GM21526 (cell line): Measurements from ENCODE around the gene ATOSA.
A peak's percentile ranks its signal among the peaks of the same experiment; 100 is the strongest.

Experiments
- ATAC-seq: cut with Tn5 transposase; IDR thresholded peaks from one replicate; pipeline ENCODE4 v1.9.1; 2021; ENCODE audit warnings: moderate library complexity; ENCODE audit not compliant: unreplicated experiment, low FRiP score

The ATOSA gene, protein sequence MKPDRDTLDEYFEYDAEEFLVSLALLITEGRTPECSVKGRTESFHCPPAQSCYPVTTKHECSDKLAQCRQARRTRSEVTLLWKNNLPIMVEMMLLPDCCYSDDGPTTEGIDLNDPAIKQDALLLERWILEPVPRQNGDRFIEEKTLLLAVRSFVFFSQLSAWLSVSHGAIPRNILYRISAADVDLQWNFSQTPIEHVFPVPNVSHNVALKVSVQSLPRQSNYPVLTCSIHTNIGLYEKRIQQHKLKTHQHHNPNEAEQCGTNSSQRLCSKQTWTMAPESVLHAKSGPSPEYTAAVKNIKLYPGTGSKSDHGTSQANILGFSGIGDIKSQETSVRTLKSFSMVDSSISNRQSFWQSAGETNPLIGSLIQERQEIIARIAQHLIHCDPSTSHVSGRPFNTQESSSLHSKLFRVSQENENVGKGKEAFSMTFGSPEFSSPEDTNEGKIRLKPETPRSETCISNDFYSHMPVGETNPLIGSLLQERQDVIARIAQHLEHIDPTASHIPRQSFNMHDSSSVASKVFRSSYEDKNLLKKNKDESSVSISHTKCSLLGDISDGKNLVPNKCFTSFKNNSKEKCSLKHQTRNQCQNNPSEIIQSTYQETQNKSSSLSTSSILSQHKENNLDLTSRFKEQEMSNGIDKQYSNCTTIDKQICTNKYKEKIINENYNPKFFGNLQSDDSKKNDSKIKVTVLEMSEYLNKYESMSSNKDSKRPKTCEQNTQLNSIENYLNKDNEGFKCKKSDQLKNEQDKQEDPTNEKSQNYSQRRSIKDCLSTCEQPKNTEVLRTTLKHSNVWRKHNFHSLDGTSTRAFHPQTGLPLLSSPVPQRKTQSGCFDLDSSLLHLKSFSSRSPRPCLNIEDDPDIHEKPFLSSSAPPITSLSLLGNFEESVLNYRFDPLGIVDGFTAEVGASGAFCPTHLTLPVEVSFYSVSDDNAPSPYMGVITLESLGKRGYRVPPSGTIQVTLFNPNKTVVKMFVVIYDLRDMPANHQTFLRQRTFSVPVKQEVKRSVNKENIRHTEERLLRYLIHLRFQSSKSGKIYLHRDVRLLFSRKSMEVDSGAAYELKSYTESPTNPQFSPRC

DNA sequence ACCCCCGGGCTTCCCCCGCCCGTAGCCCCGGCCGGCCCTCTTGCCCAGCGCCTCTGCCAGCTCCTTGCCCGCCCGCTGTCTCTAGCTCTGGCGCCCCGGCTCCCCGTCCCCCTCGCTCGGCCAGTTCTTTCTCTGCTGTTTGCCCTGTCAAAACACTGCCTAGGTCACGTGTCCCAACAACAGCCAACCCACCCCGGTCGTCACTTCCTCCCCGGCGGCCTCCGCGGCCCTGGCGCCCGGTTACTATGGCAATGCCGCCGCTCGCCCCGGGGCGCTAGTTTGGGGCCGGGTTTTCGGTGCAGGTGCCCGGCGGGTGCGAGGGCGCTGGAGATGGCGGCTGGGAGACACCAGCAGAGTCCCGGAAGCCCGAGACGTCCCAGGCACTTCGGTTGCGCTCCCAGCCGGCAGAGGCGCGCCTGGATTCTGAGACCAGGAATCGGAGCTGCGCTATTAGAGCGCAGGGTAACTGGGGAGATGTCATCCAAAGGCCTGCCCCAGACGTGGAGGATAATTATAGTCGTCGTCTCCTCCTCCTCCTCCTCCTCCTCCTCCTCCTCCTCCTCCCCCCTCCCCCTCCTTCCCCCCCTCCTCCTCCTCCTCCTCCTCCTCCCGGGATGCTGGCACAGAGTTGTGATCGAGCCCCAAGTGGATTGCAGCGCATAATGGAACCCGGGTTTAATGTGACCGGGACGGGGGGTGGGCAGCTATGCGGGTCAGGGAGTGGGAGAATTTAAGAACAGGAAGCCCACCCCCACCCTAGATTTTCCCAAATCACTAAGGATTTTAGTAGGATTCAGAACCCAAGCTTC lies at the start of gene ATOSA:
Gene ATOSA, minus strand, starts transcription at position 157 of the 809 bp plus-strand sequence. CDS start 1,367 bp downstream, outside the sequence.
- ATAC-seq: peak; percentile 62

DNA sequence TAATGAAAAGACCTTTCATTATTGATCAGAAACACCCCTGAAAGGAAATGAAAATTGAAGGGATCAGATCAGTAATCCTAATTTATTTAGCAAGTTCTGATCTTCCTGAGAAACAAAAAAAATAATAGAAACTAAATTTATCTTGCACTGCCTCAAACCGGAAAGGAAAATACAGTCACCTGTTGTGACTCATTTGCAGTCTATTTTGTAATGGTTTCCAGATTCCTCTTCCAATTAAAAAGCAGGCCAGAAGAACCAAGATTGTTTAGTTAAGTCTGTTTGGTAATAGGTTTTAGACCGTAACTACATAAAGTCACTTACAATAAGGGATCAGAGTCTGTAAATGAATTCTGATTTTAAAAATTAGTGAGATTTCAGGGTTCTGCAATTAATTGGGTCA lies 49.7 kb upstream of the ATOSA start:
- no peak for ATAC-seq

DNA sequence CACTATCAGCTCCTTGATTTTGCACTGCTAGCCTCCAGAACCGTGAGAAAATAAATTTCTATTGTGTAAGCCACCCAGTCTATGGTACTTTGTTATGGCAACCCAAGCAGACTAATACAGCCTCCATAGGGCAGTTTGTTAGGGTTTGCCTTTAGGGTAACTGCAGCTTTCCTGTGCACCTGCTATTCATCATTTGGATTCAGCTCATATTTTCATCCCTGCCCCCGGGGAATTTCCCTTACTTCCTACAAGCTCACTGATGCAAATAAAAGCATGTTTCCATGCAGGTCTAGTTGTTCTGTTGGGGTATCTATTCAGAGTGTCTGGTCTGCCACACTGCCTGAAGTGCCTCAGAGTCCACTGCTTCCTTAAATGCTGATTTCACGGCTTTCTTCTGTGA lies 48.6 kb upstream of the ATOSA start:
- ATAC-seq: no peak

DNA sequence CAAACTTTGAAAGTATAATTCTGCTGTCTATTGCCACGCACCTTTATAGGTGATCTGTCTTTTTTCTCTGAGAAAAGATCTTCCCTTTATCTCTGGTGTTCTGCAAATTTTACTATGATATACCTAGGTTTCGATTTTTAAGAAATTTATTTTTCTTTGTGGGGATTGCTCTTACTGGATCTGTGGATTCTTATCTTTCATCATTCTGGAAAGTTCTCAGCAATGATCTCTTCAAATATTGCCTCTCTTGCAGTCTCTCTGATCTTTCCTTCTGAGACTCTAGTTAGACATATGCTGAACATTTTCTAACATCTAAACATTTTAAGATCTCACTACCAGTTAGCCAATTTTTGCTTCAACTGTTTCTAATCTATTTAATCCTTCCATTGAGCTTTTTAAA lies 47.0 kb upstream of the ATOSA start:
- no peak for ATAC-seq

DNA sequence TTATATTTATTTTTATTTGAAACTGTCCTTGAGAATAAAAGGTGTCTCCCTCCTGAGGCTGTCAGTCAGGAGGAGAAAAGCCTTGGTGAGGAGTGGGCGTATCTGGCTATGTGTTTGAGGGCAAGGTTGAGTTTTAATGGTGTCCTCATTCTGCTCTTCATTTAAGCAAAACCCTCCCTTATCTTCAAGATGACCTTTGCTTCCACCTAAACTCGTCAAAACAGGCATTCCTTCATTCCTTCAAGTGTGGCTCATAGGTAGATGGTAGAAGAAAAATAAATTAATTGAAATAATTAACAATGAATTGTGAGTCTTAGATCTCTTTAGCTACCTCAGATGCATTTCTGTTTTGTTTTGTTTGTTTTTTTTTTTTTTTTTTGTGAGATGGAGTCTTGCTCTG lies 39.4 kb upstream of the ATOSA start:
- ATAC-seq: no peak

DNA sequence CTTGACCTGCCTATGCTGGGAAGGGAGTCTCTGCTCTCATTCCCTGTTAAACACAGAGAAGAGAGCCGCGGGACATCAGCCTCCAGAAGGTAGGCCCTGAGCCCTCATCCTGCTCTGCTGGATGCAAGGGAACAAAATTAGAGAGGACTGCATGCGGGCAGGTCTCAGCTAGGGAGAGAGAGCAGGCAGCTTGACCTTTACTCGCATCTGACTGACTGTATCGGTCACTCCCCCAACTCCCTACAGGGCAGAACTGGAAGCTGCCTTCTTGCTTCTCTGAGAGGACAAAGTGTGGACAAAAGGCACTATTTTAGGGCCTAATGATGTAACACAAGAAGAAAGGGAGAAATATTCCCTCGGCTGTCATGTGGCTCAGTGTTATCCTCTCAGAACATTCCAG lies 38.7 kb upstream of the ATOSA start:
- no peak for ATAC-seq

DNA sequence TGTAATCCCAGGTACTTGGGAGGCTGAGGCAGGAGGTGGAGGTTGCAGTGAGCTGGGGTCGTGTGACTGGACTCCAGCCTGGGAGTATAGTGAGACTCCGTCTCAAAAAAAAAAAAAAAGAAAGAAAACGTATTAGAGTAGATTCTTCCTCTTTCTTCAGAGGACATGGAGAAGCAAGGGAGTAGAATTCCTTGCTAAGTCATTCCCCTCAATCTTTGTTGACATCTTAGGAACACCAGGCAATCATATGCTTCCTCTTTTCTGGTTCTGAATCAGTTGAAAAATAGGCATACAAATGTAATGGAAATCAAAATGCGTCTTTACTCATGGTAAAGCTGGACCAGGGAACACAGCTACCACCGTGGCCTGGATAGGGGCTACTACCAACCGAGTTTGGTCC lies 38.3 kb upstream of the ATOSA start:
- no peak for ATAC-seq

DNA sequence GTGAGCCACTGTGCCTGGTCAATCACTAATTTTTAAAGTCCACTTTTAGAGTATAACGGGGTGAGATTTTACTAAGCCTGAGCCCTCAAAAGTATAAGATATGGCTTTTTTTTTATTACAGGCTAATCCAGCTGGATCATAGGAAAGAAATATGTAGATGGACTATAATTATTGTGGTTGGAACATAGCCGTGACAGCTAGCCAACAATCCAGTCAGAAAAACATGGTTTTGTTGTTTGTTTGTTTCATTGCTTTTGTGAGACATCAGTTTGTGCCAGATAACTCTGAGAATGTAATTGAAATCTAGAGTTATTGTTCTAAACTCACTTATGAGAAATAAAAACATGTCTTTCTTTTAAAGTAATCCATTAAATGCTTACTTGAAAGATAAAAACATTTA lies 37.3 kb upstream of the ATOSA start:
- ATAC-seq: no peak

DNA sequence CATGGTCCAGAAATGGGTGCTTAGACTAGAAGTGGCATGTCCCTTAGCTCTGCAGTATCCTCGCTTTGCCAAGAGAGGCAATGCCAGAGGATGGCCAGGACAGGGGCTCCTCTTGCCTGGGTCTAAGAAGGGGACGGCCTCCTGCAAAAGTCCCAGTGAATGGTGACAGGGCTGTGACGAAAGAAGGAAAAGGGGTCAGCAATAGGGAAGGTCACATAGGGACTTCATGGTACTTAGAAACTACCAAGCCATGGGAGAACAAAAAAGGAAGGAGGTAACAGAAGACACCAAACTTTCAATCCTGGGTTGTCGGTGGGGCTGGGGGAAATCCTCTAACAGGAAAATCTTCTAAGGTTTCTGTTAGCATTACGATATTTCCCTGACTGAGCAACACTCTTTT lies 36.2 kb upstream of the ATOSA start:
- no peak for ATAC-seq

DNA sequence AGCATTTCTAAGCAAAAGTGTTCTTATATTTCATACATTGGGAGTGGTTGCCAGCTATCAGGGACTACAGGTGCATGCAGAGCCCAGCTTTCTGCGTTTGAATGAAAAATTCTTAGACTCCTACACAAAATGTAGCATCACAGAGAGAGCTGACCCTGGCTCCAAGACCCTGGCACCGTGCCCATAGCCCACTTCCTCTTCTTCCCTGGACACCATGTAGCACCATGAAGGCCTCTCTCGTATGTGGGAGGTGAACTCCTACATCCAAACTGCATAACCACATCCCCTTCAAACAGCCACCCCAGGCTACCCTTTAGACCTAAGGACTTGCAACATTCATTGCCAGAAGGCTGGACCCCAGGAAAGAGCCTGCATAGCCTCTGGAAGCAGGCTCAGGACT lies 35.8 kb upstream of the ATOSA start:
- no peak for ATAC-seq

DNA sequence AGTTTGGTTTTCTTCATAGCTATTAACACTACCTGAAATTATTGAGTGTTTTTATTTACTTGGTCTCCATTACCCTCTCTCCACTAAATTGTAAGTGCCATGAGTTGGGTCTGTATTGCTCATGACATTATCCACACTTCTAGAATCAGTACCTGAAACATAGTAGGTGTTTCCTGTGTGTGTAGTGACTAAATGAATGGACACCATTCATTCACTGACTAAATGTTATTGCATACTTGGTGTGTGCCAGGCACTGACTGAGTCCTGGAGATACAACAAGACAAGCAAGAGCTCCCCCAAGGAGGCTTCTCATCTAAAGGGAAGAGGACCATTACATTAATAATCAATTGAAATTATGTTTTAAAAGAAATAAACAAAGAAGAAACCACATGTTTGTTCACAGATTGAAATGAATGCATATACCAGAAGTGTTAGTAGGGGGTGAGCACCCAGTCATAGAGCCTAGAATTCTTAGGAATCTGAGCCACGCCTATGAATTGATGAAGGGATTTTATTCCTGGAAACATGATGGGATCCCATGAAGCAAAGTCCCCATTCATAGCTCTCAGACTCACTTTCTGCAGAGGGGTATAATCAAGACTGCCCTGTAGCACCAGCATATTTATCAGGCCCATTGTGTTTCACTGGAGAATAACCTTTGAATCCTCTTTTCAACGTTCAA lies 31.7 kb upstream of the ATOSA start:
- no peak for ATAC-seq

DNA sequence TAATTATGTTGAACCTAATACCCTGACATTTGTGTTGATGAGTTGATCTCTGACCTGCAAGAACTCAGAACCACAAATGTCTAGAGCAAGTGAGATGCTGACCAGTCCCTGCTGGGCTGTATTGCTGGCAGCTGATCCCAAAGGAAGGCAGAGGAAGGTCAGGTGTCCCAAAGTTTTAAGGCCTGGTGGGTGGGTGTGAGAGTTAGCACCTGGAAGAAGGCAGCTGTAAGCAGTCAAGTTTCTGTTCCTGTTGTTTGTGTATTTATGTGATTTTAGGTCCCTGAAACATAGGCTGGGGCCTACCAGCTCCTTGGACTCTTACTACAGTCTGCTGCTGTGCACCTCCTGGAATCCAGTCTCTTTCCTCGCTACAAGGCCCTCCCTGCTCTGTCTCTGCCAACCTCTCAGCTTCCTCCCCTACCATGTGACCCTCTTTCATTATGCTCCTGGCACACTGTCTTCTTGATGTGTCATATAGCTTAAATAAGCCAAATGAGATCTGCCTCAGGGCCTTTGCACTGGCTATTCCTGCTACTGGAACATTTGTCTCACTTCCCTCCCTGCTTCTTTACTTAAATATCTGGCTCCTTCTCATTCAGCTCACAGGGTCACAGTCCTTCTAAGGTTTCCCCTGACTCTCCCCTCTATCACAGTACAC lies 31.0 kb upstream of the ATOSA start:
- peak; percentile 47 for ATAC-seq

DNA sequence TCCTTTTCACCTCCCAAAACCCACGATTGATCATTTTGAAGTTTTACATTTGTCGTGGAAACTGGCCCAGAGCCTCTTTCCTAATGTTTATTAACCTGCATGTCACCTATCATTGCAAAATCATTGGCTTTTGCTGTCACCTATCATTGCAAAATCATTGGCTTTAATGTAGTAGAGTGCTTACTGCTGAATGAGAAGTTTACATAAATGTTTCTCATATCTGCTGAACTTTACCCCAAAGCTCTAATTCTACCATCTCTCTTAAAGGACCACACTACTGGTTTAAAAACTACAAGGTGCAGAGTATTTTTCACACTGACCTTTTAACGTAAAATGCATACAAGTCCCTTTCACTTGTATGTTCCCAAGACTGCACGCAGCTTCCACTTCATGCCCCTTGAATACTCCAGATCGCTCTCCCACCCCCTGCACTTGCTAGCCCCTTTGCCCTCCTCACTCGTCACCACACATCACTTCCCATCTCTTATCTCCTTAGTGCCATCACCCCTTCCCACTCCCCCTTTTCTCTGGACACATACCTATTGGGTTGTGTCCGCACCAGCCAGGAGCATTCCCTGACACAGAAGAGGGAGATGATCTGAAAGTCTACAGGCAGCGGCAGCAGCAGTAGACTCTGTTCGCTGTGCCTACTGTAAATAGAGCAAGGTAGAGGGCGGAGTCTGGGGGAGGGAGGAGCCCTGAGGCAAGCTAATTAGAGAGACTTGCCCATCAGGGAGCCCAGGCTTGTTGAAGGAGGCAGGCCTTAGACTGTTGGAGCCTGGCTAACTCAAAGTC lies 30.2 kb upstream of the ATOSA start:
- ATAC-seq: peak; percentile 96

DNA sequence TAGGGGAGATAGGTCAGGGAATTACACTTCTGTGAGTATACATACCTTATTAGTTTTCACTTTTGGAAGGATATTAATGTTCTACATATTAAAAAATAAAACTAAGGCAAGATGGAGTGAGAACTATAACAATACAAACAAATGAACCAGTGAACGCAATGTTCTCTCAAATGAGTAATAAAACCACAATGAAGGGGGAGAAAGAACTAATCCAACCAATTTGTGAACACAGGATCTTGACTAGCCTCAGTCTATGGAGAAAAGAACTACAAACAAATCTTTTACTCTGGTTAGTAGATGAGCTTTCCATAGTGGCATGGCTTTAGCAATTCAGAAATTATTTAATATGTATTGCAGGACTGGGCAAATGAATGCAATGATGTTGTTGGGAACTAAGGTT lies 26.9 kb upstream of the ATOSA start:
- ATAC-seq: no peak

DNA sequence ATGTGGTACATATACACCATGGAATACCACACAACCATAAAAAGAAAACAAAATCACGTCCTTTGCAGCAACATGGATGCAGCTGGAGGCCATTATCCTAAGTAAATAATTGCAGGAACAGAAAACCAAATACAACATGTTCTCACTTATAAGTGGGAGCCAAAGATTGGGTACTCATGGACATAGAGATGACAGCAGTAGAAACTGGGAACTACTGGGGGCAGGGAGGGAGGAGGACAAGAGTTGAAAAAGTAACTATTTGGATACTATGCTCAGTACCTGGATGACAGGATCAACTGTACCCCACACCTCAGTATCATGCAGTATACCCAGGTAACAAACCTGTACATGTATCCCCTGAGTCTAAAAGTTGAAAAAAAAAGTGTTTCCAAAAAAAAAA lies 23.2 kb upstream of the ATOSA start:
- no peak for ATAC-seq

DNA sequence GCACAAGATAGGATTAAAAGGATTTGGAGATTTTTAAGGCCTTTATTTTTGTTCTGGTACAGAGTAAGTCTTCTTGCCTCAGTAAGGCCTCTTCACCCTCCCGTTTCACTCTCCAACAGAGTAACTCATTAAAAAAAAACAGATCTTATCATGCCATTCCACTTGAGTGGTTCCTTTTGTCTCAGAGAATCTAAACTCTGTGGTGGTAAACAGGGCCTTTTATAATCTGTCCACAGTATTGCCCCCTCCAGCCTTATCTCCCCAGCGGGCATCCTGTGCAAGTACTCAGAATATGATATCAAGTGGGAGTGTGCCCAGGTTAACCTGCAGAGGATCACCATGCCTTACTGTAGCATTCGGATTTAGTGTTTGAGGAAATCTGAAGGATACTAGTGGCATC lies 20.3 kb upstream of the ATOSA start:
- ATAC-seq: no peak

DNA sequence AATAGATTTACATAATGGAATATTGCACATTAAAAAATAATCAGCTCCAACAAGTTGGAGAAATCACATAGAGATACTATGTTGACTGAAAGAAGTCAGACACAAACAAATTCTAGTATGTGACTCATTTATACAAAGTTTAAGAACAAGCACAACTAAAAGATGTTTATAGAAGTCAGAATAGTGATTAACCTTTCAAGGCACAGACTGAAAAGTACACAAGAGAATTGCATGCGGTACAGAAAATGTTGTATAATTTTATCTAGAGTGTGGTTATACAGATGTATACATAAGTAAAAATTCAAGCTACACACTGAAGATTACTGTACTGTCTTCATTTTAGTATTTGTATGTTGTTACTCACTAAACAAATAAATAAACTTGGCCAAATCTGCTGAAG lies 19.3 kb upstream of the ATOSA start:
- ATAC-seq: no peak

DNA sequence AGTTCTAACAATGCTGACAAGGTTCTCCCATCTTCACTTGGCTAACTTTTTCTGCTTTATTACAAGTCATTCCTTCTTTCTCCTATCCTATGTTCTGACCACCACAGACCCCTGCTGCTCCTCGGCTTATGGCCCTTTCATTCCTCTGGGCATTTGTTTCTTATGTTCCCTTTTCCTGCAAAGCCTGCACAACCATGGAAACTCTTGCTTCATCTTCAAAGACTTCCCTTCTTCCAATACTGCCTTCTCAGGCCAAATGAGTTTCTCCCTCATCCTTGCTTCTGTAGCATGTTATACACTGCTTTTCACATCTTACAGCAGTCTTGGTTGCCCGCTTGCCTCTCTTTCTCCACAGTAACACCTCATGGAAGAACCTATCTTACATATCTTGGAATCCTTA lies 17.9 kb upstream of the ATOSA start:
- ATAC-seq: no peak

DNA sequence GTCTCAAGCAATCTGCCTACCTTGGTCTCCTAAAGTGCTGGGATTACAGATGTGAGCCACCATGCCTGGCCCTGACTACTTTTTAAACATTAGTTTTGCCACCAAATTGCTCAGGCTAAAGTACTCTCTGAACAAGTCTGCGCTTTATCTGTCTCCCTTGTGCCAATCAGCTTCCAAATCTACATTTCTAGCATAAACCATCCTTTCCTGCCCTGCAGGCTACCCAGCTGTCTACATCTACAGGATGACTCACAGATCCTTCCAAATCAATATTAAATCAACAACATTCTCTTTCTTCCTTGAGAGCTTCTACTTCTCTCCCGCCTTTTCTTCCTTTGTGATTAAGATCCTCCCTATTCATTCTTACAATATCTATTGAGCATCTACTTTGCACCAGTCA lies 16.0 kb upstream of the ATOSA start:
- ATAC-seq: no peak
